Subcutaneous abdominal adipose tissue (tissue), 5 donors: Measurements from ENCODE around the gene DR1.
"Not testable (repeated sequence)": the region's sequence is repeated elsewhere in the genome, so short reads cannot be mapped to it uniquely, and the experiment has no call there.

Source experiments
- H3K27ac ChIP-seq: one replicate; pipeline ENCODE4 v1.7.0; 2013; ENCODE audit warnings: low read depth, mild to moderate bottlenecking, inconsistent platforms, low read length, moderate library complexity
- H3K27me3 ChIP-seq, 5 donors: one replicate each; pipeline ENCODE4 v1.7.0; 2013; ENCODE audit warnings: low read length in 5 of 5, inconsistent platforms in 1 of 5; ENCODE audit not compliant: control insufficient read depth in 5 of 5, insufficient read depth in 4 of 5
- H3K36me3 ChIP-seq, 5 donors: one replicate each; pipeline ENCODE4 v1.7.0; 2013; ENCODE audit warnings: low read length in 5 of 5; ENCODE audit not compliant: control insufficient read depth in 5 of 5, insufficient read depth in 5 of 5
- H3K4me1 ChIP-seq, 5 donors: one replicate each; pipeline ENCODE4 v1.7.0; 2013; ENCODE audit warnings: low read length in 5 of 5, mild to moderate bottlenecking in 3 of 5, moderate library complexity in 1 of 5; ENCODE audit not compliant: control insufficient read depth in 5 of 5, insufficient read depth in 5 of 5
- H3K4me3 ChIP-seq, 5 donors: one replicate each; pipeline ENCODE4 v1.7.0; 2013; ENCODE audit warnings: low read length in 5 of 5, low read depth in 1 of 5
- H3K9ac ChIP-seq, 5 donors: one replicate each; pipeline ENCODE4 v1.7.0; 2013; ENCODE audit warnings: low read length in 5 of 5, mild to moderate bottlenecking in 4 of 5, moderate library complexity in 3 of 5
- H3K9me3 ChIP-seq, 5 donors: one replicate each; pipeline ENCODE4 v1.7.0; 2013; ENCODE audit warnings: low read length in 5 of 5; ENCODE audit not compliant: control insufficient read depth in 5 of 5
- donor health status: healthy.
- donor health status: healthy.
- donor health status: healthy.
- donor health status: healthy.
- donor health status: healthy.

DR1 gene

DNA sequence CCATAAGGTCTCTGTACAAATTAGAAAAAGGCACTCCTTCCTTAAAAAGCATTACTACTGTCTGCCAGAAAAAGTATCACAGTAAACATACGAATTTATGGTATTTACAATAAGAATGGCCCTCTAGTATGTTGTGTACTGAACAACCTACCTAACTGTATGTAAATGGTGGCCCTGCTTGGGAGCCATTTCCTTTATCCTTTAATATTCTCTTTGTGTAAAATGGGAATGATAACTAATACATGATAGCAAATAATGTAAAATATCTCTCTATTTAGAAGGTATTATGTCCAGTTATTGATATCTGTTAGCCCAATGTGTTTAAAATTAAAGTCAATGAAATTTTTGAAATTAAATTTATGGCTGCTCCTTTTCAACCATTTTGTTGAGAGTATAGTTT, 5.2 kb downstream of the DR1 start:
- H3K27ac ChIP-seq: peak overlapping the region; percentile 42
- H3K9ac ChIP-seq: peak overlapping the region in 2 of 5 donors; percentile 1 to 32
- H3K4me3 ChIP-seq: no peak overlapping the region
- peaks cover 0 to 60% (median 48%) of the 10 kb centered on the region in 5 donors for H3K4me1 ChIP-seq
- peaks cover 5 to 19% (median 15%) of the 10 kb centered on the region in 5 donors for H3K36me3 ChIP-seq
- no peaks in the 10 kb centered on the region for H3K9me3 ChIP-seq
- no peaks in the 10 kb centered on the region for H3K27me3 ChIP-seq

DNA sequence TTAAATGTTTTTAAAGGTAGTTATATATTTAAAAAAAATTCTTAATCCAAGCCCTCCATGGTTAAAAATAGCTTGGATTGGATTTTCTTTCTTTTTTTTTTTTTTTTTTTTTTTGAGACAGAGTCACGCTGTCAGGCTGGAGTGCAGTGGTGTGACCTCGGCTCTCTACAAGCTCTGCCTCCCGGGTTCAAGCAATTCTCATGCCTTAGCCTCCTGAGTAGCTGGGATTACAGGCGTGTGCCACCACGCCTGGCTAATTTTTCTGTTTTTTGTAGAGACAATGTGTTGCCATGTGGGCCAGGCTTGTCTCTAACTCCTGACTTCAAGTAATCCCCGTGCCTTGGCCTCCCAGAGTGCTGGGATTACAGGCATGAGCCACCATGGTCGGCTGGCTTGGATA, 5.6 kb downstream of the DR1 start:
- H3K36me3 ChIP-seq: peaks cover 8 to 22% (median 17%) of the 10 kb centered on the region in 5 donors
- H3K4me3 ChIP-seq, H3K27me3 ChIP-seq, H3K9me3 ChIP-seq, H3K9ac ChIP-seq: not testable (repeated sequence)
- H3K4me1 ChIP-seq: peaks cover 0 to 60% (median 46%) of the 10 kb centered on the region in 5 donors
- H3K27ac ChIP-seq: peak overlapping the region; percentile 42

DNA sequence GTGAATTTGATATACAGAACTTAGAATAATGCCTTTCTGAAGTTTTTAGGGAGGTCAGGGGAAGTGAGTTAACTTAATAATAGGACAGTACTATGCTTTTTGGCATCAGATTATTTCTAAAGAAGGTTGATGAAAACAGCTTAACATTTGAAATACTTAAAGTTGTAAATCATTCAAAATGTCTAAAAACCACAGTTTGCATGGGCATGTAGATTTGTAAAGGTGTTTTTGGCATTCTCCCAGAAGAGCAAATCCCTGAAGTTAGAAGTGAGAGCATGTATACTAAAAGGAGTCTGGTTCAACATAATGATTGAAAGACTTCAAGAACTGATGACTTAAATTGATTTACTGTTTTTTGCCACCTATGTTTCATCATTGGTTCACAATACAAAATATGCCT, 6.7 kb downstream of the DR1 start:
- Histone ChIP-seq H3K27me3 (no peaks in the 10 kb centered on the region), H3K9me3 (no peaks in the 10 kb centered on the region), H3K27ac (no peak overlapping the region), H3K4me1 (peaks cover 0 to 55% (median 40%) of the 10 kb centered on the region in 5 donors), H3K36me3 (peaks cover 8 to 28% (median 19%) of the 10 kb centered on the region in 5 donors), H3K9ac (no peak overlapping the region), H3K4me3 (no peak overlapping the region)

DNA sequence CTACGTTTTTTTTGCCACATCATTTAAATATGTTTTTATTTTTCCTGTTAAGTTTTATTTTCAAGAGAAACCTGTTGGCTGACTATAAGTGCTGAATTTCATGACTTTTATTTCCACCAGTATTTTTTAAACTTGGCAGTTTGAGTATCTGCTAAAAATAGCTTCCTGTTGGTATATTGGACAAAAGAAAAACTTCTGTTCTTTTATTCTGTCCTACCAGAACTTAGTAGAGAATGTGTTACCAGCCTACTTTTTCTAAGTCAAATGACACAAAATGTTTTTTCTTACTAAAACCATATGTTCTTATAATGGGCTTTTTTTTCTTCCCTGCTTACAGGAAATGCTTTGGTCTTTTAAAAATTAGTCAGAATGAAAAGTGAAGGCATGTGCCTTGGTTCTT, 7.6 kb downstream of the DR1 start:
- Histone ChIP-seq H3K27me3 (no peaks in the 10 kb centered on the region), H3K9me3 (no peaks in the 10 kb centered on the region), H3K9ac (peak overlapping the region in 2 of 5 donors; percentile 4 to 52), H3K27ac (peak overlapping the region; percentile 21), H3K36me3 (peaks cover 13 to 37% (median 25%) of the 10 kb centered on the region in 5 donors), H3K4me1 (peaks cover 0 to 49% (median 31%) of the 10 kb centered on the region in 5 donors), H3K4me3 (no peak overlapping the region)

DNA sequence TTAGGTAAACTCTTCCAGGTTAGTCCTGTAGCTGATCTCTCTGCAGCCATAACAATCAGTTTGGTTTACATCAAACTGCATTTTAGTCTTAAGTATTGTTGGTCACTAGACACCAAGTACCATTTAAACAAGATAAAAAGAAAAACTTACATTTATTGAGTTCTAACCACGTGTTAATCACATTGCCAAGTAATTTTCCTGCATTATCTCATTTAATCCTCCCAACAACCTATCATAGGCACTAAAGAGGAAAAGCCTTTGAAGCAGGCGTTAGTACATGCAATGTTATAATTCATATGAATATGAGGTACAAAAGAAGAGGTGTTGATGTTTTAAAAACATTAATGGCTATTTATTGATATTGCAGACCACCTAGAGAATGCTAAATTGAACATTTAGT, 9.0 kb downstream of the DR1 start:
- H3K4me1 ChIP-seq: peaks cover 0 to 34% (median 18%) of the 10 kb centered on the region in 5 donors
- no peaks in the 10 kb centered on the region for H3K27me3 ChIP-seq
- H3K4me3 ChIP-seq: no peak overlapping the region
- H3K27ac ChIP-seq: no peak overlapping the region
- H3K9me3 ChIP-seq: no peaks in the 10 kb centered on the region
- H3K36me3 ChIP-seq: peaks cover 18 to 42% (median 33%) of the 10 kb centered on the region in 5 donors
- peak overlapping the region in 1 of 5 donors; percentile 25 for H3K9ac ChIP-seq

DNA sequence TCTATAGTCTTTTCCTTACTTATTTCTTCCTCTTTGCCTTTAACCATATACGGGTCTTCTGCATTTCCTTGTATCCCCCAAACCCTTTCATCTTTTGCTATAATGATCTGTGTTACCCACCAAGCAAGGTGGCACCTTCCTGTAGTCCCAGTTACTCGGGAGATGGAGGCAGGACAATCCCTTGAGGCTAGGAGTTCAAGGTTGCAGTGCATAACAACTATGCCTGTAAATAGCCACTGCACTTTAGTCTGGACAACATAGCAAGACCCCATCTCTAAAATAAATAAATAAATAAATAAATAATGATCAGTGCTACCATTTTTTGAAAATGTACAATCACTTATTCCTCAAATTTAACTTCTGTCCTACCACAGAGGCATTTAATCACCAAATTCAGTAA, 11.5 kb downstream of the DR1 start:
- H3K27ac ChIP-seq: no peak overlapping the region
- no peak overlapping the region for H3K9ac ChIP-seq
- no peak overlapping the region for H3K4me3 ChIP-seq
- H3K4me1 ChIP-seq: peaks cover 0 to 22% (median 5%) of the 10 kb centered on the region in 5 donors
- H3K36me3 ChIP-seq: peaks cover 18 to 45% (median 33%) of the 10 kb centered on the region in 5 donors
- no peaks in the 10 kb centered on the region for H3K9me3 ChIP-seq
- H3K27me3 ChIP-seq: no peaks in the 10 kb centered on the region

DNA sequence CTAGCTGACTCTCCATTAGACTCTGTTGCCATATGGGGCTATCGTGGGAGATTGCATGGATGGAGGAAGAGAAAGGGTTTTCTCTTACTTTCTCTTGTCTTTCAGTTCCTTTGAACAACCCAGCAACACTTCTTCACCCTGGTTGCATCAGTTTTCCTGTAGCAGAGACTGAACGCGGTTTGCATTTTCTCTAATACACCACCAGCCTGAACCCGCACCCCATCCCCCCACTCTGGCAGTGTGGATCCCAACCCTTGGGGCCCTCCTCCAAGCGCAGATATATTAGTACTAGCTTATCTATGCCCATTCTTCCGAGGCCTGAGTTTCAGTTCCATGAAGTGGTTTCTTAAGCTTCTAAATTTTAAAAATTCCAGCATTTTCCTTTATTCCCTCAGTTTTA, 12.6 kb downstream of the DR1 start:
- H3K27ac ChIP-seq: no peak overlapping the region
- H3K4me3 ChIP-seq: no peak overlapping the region
- H3K36me3 ChIP-seq: peaks cover 18 to 42% (median 36%) of the 10 kb centered on the region in 5 donors
- H3K27me3 ChIP-seq: no peaks in the 10 kb centered on the region
- no peak overlapping the region for H3K9ac ChIP-seq
- no peaks in the 10 kb centered on the region for H3K9me3 ChIP-seq
- peaks cover 0 to 15% (median 5%) of the 10 kb centered on the region in 5 donors for H3K4me1 ChIP-seq

DNA sequence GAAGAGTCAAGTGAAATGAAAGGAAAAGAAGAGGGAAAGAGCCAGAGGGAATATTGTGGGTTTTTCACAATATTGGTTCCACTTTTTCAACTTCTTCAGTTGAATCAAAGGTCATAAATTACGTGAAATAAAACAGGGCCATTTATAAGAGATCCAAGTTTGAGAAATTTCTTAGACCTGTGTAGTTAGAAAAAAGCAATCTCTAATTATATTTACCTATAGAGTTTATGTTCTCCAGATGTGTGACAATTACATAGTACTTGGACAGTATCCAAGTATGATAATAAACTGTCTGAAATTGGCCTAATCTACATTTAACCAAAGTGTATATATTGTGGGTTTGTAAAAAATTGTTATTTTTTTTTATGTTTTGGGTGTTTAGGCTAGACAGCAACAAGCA, 14.4 kb downstream of the DR1 start:
- H3K27ac ChIP-seq: no peak overlapping the region
- H3K4me3 ChIP-seq: no peak overlapping the region
- H3K4me1 ChIP-seq: peaks cover 0 to 7% (median 2%) of the 10 kb centered on the region in 5 donors
- H3K9me3 ChIP-seq: no peaks in the 10 kb centered on the region
- H3K9ac ChIP-seq: no peak overlapping the region
- peaks cover 18 to 36% (median 28%) of the 10 kb centered on the region in 5 donors for H3K36me3 ChIP-seq
- H3K27me3 ChIP-seq: no peaks in the 10 kb centered on the region

DNA sequence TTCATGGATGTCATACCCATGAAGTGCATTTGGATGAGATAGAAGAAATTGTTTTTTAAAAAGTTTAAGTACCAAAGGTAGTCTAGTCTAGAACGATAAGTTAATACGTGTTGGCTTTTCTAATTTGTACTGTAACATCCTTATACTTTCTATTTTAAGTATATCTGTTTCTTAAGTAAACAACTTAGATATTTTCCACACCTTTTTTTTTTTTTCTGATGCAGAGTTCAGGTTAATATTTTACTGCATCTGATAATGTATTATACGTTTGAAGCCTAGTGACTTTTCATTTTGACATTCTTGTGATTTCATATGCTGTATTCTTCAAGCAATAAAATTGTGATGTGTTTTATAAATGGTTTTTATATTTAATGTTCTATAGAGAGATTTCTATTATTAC, 16.5 kb downstream of the DR1 start:
- Histone ChIP-seq H3K4me1 (peaks cover 0 to 7% (median 2%) of the 10 kb centered on the region in 5 donors), H3K27ac (no peak overlapping the region), H3K9me3 (no peaks in the 10 kb centered on the region), H3K9ac (no peak overlapping the region), H3K27me3 (no peaks in the 10 kb centered on the region), H3K4me3 (no peak overlapping the region), H3K36me3 (peaks cover 11 to 33% (median 23%) of the 10 kb centered on the region in 5 donors)

DNA sequence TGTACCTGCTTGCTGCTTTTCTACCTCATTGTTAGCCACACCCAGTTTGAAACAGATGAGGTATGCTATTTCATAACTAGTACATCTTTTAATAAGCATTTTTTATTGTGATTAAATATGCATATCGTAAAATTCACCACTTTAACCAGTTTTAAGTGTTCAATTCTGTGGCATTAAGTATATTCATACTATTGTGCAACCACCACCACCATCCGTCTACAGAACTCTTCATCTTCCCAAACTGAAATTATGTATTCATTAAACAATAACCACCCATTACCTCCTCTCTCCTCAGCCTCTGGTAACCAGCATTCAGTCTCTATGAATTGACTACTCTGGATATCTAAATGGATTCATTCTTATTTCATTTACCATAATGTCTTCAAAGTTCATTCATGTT, 20.1 kb downstream of the DR1 start:
- Histone ChIP-seq H3K27me3 (no peaks in the 10 kb centered on the region), H3K4me3 (no peak overlapping the region), H3K27ac (no peak overlapping the region), H3K36me3 (peaks cover 3 to 23% (median 10%) of the 10 kb centered on the region in 5 donors), H3K9me3 (no peaks in the 10 kb centered on the region), H3K4me1 (no peaks in the 10 kb centered on the region), H3K9ac (no peak overlapping the region)
